ENCODE results near the gene PRKACB. TPM values are rescaled to one million over a fixed set of nuclear protein-coding genes. Genes with fewer than 3 reads are reported as not detected.

Gene PRKACB
- total and polyA plus RNA-seq, 2 experiments from 2014 or later: 14.6 to 28.0 TPM

- H3K27ac Mint-ChIP-seq: no peak overlapping the region
- DNase-seq (ENCODE audit: low spot score) (no peak), ATAC-seq (no peak)
- Histone ChIP-seq H4K20me1 (replicated peaks; ENCODE audit: insufficient read depth) (no peaks in the 10 kb centered on the region), H3K9me2 (ENCODE audit: insufficient read depth) (peaks cover 10% of the 10 kb centered on the region), H3K27me3 (ENCODE audit: insufficient read depth) (no peaks in the 10 kb centered on the region), H2AFZ (no peak overlapping the region), H3K4me2 (no peak overlapping the region), H3K79me2 (replicated peaks; ENCODE audit: insufficient read depth) (no peaks in the 10 kb centered on the region), H3K36me3 (ENCODE audit: insufficient read depth) (no peaks in the 10 kb centered on the region), H3F3A (replicated peaks; ENCODE audit: low read depth) (no peaks in the 10 kb centered on the region), H3K27ac (ENCODE audit: low read depth) (no peak overlapping the region), H3K4me3 (no peak overlapping the region), H3K4me1 (ENCODE audit: insufficient read depth) (peaks cover 8% of the 10 kb centered on the region; the same call in 1 of the 2 replicates)
- TF ChIP-seq ETS1 (IDR thresholded peaks at IDR 0.05) (no peak), REST (IDR thresholded peaks at IDR 0.05; ENCODE audit: unreplicated experiment) (no peak), ZNF114 (CRISPR knock-in tag; IDR thresholded peaks at IDR 0.05) (no peak), ZNF331 (CRISPR knock-in tag; IDR thresholded peaks at IDR 0.05; ENCODE audit: low read depth) (no peak), POLR2AphosphoS5 (IDR thresholded peaks at IDR 0.05; ENCODE audit: low read depth) (no peak), EZH2 (IDR thresholded peaks at IDR 0.05; ENCODE audit: low read depth, unreplicated experiment) (no peak), JUNB (IDR thresholded peaks at IDR 0.05; ENCODE audit: unreplicated experiment) (no peak), EZH2phosphoT487 (IDR thresholded peaks at IDR 0.05; ENCODE audit: unreplicated experiment) (no peak), STAT1 (IDR thresholded peaks at IDR 0.05; ENCODE audit: unreplicated experiment) (no peak), CTCF (conservative IDR thresholded peaks at IDR 0.05; ENCODE audit: low read depth in 2 of 2) (no peak)
- peaks cover 12% of the 10 kb centered on the region for H3K4me1 Mint-ChIP-seq
- no peak overlapping the region for H3K4me3 Mint-ChIP-seq
- H3K27me3 Mint-ChIP-seq (ENCODE audit: insufficient read depth, low read depth, poor library complexity): no peaks in the 10 kb centered on the region
- H3K36me3 Mint-ChIP-seq (ENCODE audit: low read depth): no peaks in the 10 kb centered on the region
- peaks cover 9% of the 10 kb centered on the region; the same call in 2 of the 3 replicates for H3K9me3 Mint-ChIP-seq
Observed at GRCh38 chr1:84253036-84253435, 109.0 kb downstream of the PRKACB start.

All from GM23338 (cell line).